LNCAP (cell line): ENCODE data around the gene HOXB3.

ENCODE experiments used
- TF ChIP-seq, protein P1 (sequence below): fragments of 450-650 bp; IDR thresholded peaks from 2 replicates; pipeline ENCODE4 v1.5.1; 2017; ENCODE audit warnings: mild to moderate bottlenecking

Gene HOXB3

GRCh38 chr17:48563385-48563838, 26.6 kb downstream of the HOXB3 start:
- TF ChIP-seq, protein P1, sequence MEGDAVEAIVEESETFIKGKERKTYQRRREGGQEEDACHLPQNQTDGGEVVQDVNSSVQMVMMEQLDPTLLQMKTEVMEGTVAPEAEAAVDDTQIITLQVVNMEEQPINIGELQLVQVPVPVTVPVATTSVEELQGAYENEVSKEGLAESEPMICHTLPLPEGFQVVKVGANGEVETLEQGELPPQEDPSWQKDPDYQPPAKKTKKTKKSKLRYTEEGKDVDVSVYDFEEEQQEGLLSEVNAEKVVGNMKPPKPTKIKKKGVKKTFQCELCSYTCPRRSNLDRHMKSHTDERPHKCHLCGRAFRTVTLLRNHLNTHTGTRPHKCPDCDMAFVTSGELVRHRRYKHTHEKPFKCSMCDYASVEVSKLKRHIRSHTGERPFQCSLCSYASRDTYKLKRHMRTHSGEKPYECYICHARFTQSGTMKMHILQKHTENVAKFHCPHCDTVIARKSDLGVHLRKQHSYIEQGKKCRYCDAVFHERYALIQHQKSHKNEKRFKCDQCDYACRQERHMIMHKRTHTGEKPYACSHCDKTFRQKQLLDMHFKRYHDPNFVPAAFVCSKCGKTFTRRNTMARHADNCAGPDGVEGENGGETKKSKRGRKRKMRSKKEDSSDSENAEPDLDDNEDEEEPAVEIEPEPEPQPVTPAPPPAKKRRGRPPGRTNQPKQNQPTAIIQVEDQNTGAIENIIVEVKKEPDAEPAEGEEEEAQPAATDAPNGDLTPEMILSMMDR, result no peak

DNA sequence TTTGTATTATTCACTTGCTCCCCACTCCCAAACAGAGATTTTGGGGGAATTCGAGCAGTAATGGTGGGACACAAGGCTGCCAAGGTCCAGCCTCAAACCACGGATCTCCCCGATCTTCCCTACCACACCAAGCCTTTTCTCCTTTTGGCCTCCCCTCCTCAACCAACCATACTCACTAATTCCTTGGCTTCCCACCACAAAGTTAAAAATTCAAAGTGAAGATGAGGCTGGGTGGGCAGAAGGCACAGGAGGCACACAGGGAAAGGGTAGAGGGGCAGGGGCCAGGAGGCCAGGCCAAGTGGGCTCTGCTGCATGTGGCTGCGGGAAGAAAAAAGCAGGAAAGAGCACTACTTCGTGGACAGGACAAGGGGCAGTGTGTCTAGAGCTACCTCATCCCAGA, 27.1 kb downstream of the HOXB3 start:
- TF ChIP-seq, protein P1, result no peak

- TF ChIP-seq, protein P1, result no peak
Measured at GRCh38 chr17:48561884-48562810, 27.9 kb downstream of the HOXB3 start.

- TF ChIP-seq, protein P1, result no peak
Measured at GRCh38 chr17:48559840-48560817, 29.9 kb downstream of the HOXB3 start.

GRCh38 chr17:48559122-48559839, 30.8 kb downstream of the HOXB3 start:
- TF ChIP-seq, protein P1, result no peak

GRCh38 chr17:48558831-48559121, 31.3 kb downstream of the HOXB3 start:
- TF ChIP-seq, protein P1, result no peak
